Liver (tissue), 3 donors: Measurements from ENCODE around the gene PSG7.
"Not testable (repeated sequence)": the region's sequence is repeated elsewhere in the genome, so short reads cannot be mapped to it uniquely, and the experiment has no call there.

Experiments
- GABPA ChIP-seq, 2 donors: IDR thresholded peaks in 1 of 2; conservative IDR thresholded peaks in 1 of 2; 2 replicates each; pipeline ENCODE4 v1.6.1; 2016; ENCODE audit warnings: antibody characterized with exemption in 2 of 2, mild to moderate bottlenecking in 1 of 2, moderate library complexity in 1 of 2
- JUND ChIP-seq, 2 donors: IDR thresholded peaks; 2 replicates each; pipeline ENCODE4 v1.6.1; 2016; ENCODE audit warnings: antibody characterized with exemption in 2 of 2
- RAD21 ChIP-seq, 2 donors: IDR thresholded peaks; 2 replicates each; pipeline ENCODE4 v1.6.1; 2016; ENCODE audit warnings: antibody characterized with exemption in 2 of 2, mild to moderate bottlenecking in 2 of 2
- RXRA ChIP-seq, 2 donors: IDR thresholded peaks; 2 replicates each; pipeline ENCODE4 v1.6.1; 2017 to 2018; ENCODE audit warnings: antibody characterized with exemption in 2 of 2, mild to moderate bottlenecking in 1 of 2
- TF ChIP-seq, protein P1 (sequence below): fragments of 150-350 bp; IDR thresholded peaks from 2 replicates; pipeline ENCODE4 v1.5.1; 2017; ENCODE audit warnings: improper control_type of control experiment, low read depth, low read length; ENCODE audit not compliant: missing input control
- TF ChIP-seq, protein P2 (sequence below): IDR thresholded peaks from 2 replicates; pipeline ENCODE4 v1.6.1; 2016; ENCODE audit warnings: antibody characterized with exemption, mild to moderate bottlenecking
- donor health status: healthy.
- donor health status: healthy.

DNA sequence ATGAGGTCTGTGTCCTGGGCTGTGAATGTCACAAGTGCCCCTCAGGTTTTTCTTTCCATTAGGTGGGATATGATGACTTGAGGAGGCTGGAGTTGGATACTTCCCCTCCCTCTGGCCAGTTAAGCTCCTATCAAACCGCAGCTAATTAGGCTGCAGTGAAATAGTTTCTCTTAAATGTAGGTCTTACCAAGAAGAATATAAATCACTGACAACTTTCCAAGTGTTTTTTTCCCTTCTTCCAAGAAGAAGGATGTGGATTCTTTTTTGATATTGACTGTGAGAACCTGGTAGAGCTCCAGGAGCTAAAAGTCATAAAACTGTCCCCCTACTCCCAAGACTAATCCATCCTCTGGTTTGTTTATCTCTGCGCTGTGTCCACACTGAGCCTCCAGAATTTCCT lies 14.5 kb upstream of the PSG7 start:
- TF ChIP-seq JUND (IDR thresholded peaks at IDR 0.05); GABPA (IDR thresholded peaks at IDR 0.05 in 1 of 2, conservative IDR thresholded peaks at IDR 0.05 in 1 of 2); RAD21 (IDR thresholded peaks at IDR 0.05); RXRA (IDR thresholded peaks at IDR 0.05): not testable (repeated sequence)
- TF ChIP-seq, protein P1, sequence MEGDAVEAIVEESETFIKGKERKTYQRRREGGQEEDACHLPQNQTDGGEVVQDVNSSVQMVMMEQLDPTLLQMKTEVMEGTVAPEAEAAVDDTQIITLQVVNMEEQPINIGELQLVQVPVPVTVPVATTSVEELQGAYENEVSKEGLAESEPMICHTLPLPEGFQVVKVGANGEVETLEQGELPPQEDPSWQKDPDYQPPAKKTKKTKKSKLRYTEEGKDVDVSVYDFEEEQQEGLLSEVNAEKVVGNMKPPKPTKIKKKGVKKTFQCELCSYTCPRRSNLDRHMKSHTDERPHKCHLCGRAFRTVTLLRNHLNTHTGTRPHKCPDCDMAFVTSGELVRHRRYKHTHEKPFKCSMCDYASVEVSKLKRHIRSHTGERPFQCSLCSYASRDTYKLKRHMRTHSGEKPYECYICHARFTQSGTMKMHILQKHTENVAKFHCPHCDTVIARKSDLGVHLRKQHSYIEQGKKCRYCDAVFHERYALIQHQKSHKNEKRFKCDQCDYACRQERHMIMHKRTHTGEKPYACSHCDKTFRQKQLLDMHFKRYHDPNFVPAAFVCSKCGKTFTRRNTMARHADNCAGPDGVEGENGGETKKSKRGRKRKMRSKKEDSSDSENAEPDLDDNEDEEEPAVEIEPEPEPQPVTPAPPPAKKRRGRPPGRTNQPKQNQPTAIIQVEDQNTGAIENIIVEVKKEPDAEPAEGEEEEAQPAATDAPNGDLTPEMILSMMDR: not testable (repeated sequence)
- TF ChIP-seq, protein P2, sequence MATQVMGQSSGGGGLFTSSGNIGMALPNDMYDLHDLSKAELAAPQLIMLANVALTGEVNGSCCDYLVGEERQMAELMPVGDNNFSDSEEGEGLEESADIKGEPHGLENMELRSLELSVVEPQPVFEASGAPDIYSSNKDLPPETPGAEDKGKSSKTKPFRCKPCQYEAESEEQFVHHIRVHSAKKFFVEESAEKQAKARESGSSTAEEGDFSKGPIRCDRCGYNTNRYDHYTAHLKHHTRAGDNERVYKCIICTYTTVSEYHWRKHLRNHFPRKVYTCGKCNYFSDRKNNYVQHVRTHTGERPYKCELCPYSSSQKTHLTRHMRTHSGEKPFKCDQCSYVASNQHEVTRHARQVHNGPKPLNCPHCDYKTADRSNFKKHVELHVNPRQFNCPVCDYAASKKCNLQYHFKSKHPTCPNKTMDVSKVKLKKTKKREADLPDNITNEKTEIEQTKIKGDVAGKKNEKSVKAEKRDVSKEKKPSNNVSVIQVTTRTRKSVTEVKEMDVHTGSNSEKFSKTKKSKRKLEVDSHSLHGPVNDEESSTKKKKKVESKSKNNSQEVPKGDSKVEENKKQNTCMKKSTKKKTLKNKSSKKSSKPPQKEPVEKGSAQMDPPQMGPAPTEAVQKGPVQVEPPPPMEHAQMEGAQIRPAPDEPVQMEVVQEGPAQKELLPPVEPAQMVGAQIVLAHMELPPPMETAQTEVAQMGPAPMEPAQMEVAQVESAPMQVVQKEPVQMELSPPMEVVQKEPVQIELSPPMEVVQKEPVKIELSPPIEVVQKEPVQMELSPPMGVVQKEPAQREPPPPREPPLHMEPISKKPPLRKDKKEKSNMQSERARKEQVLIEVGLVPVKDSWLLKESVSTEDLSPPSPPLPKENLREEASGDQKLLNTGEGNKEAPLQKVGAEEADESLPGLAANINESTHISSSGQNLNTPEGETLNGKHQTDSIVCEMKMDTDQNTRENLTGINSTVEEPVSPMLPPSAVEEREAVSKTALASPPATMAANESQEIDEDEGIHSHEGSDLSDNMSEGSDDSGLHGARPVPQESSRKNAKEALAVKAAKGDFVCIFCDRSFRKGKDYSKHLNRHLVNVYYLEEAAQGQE: not testable (repeated sequence)
